ENCODE measurements around the gene IRF8.
A peak's percentile ranks its signal among the peaks of the same experiment; 100 is the strongest.

The IRF8 gene

GRCh38 chr16:85878407-85878806, 20.6 kb upstream of the IRF8 start:
- peaks cover 0 to 34% (median 0%) of the 10 kb centered on the region in 5 experiments for H3K27me3 ChIP-seq (replicated peaks in 2 of 5; ENCODE audit: control insufficient read depth in 4 of 5, insufficient read depth in 5 of 5, low read length in 4 of 5)
- H3K27ac ChIP-seq (ENCODE audit: insufficient read depth in 1 of 2, low read depth in 1 of 2, low read length in 2 of 2, poor library complexity in 1 of 2, severe bottlenecking in 2 of 2): no peak overlapping the region
- no peak for DNase-seq
- WGBS (ENCODE audit: insufficient coverage): 100% methylated on average over 3 of the region's 5 CpGs
- CTCF ChIA-PET: no interaction called here
- POLR2A ChIA-PET: no interaction called here
- H3K4me1 ChIP-seq (ENCODE audit: control extremely low read depth in 1 of 4, control insufficient read depth in 4 of 4, insufficient read depth in 4 of 4, low read length in 3 of 4): peaks cover 0 to 14% (median 0%) of the 10 kb centered on the region in 4 experiments
- peaks cover 0 to 3% (median 0%) of the 10 kb centered on the region in 5 experiments for H3K9me3 ChIP-seq (ENCODE audit: control extremely low read depth in 1 of 5, control insufficient read depth in 4 of 5, insufficient read depth in 2 of 5, low read depth in 1 of 5, low read length in 4 of 5)
- no peak overlapping the region for H3K4me3 ChIP-seq (ENCODE audit: control insufficient read depth in 1 of 7, extremely low read depth in 1 of 7, insufficient read depth in 4 of 7, low read depth in 2 of 7, low read length in 6 of 7)
- H3K36me3 ChIP-seq (ENCODE audit: control insufficient read depth in 4 of 4, insufficient read depth in 4 of 4, low read length in 3 of 4): no peaks in the 10 kb centered on the region

- Histone ChIP-seq H3K4me3 (ENCODE audit: control insufficient read depth in 1 of 7, extremely low read depth in 1 of 7, insufficient read depth in 4 of 7, low read depth in 2 of 7, low read length in 6 of 7) (no peak overlapping the region), H3K27me3 (replicated peaks in 2 of 5; ENCODE audit: control insufficient read depth in 4 of 5, insufficient read depth in 5 of 5, low read length in 4 of 5) (peaks cover 0 to 33% (median 0%) of the 10 kb centered on the region in 5 experiments), H3K4me1 (ENCODE audit: control extremely low read depth in 1 of 4, control insufficient read depth in 4 of 4, insufficient read depth in 4 of 4, low read length in 3 of 4) (peaks cover 0 to 14% (median 0%) of the 10 kb centered on the region in 4 experiments), H3K36me3 (ENCODE audit: control insufficient read depth in 4 of 4, insufficient read depth in 4 of 4, low read length in 3 of 4) (no peaks in the 10 kb centered on the region), H3K27ac (ENCODE audit: insufficient read depth in 1 of 2, low read depth in 1 of 2, low read length in 2 of 2, poor library complexity in 1 of 2, severe bottlenecking in 2 of 2) (no peak overlapping the region), H3K9me3 (ENCODE audit: control extremely low read depth in 1 of 5, control insufficient read depth in 4 of 5, insufficient read depth in 2 of 5, low read depth in 1 of 5, low read length in 4 of 5) (peaks cover 0 to 3% (median 0%) of the 10 kb centered on the region in 5 experiments)
- DNase-seq: no peak
- ChIA-PET POLR2A (no interaction called here), CTCF (no interaction called here)
- 17% methylated on average over 4 of the region's 5 CpGs for WGBS (ENCODE audit: insufficient coverage)
Measured at GRCh38 chr16:85878875-85879274, 20.1 kb upstream of the IRF8 start.

GRCh38 chr16:85879549-85879948, 19.4 kb upstream of the IRF8 start:
- peaks cover 0 to 14% (median 0%) of the 10 kb centered on the region in 4 experiments for H3K4me1 ChIP-seq (ENCODE audit: control extremely low read depth in 1 of 4, control insufficient read depth in 4 of 4, insufficient read depth in 4 of 4, low read length in 3 of 4)
- H3K4me3 ChIP-seq (ENCODE audit: control insufficient read depth in 1 of 7, extremely low read depth in 1 of 7, insufficient read depth in 4 of 7, low read depth in 2 of 7, low read length in 6 of 7): no peak overlapping the region
- DNase-seq: no peak
- H3K27me3 ChIP-seq (replicated peaks in 2 of 5; ENCODE audit: control insufficient read depth in 4 of 5, insufficient read depth in 5 of 5, low read length in 4 of 5): peaks cover 0 to 39% (median 0%) of the 10 kb centered on the region in 5 experiments
- H3K9me3 ChIP-seq (ENCODE audit: control extremely low read depth in 1 of 5, control insufficient read depth in 4 of 5, insufficient read depth in 2 of 5, low read depth in 1 of 5, low read length in 4 of 5): peaks cover 0 to 3% (median 0%) of the 10 kb centered on the region in 5 experiments
- POLR2A ChIA-PET: no interaction called here
- WGBS (ENCODE audit: insufficient coverage): 56% methylated on average over 3 of the region's 6 CpGs
- CTCF ChIA-PET: no interaction called here
- H3K27ac ChIP-seq (ENCODE audit: insufficient read depth in 1 of 2, low read depth in 1 of 2, low read length in 2 of 2, poor library complexity in 1 of 2, severe bottlenecking in 2 of 2): no peak overlapping the region
- no peaks in the 10 kb centered on the region for H3K36me3 ChIP-seq (ENCODE audit: control insufficient read depth in 4 of 4, insufficient read depth in 4 of 4, low read length in 3 of 4)

GRCh38 chr16:85879975-85880831, 18.8 kb upstream of the IRF8 start:
- H3K4me3 ChIP-seq (ENCODE audit: control insufficient read depth in 1 of 7, extremely low read depth in 1 of 7, insufficient read depth in 4 of 7, low read depth in 2 of 7, low read length in 6 of 7): no peak overlapping the region
- peaks cover 0 to 14% (median 0%) of the 10 kb centered on the region in 4 experiments for H3K4me1 ChIP-seq (ENCODE audit: control extremely low read depth in 1 of 4, control insufficient read depth in 4 of 4, insufficient read depth in 4 of 4, low read length in 3 of 4)
- peaks cover 0 to 45% (median 3%) of the 10 kb centered on the region in 5 experiments for H3K27me3 ChIP-seq (replicated peaks in 2 of 5; ENCODE audit: control insufficient read depth in 4 of 5, insufficient read depth in 5 of 5, low read length in 4 of 5)
- 94% methylated on average over 2 of the region's 3 CpGs for WGBS (ENCODE audit: insufficient coverage)
- H3K9me3 ChIP-seq (ENCODE audit: control extremely low read depth in 1 of 5, control insufficient read depth in 4 of 5, insufficient read depth in 2 of 5, low read depth in 1 of 5, low read length in 4 of 5): peaks cover 0 to 3% (median 0%) of the 10 kb centered on the region in 5 experiments
- POLR2A ChIA-PET: no interaction called here
- no peaks in the 10 kb centered on the region for H3K36me3 ChIP-seq (ENCODE audit: control insufficient read depth in 4 of 4, insufficient read depth in 4 of 4, low read length in 3 of 4)
- H3K27ac ChIP-seq (ENCODE audit: insufficient read depth in 1 of 2, low read depth in 1 of 2, low read length in 2 of 2, poor library complexity in 1 of 2, severe bottlenecking in 2 of 2): no peak overlapping the region
- CTCF ChIA-PET: no interaction called here
- DNase-seq: peak in 1 of 3 donors; percentile 45

- Histone ChIP-seq H3K27ac (ENCODE audit: insufficient read depth in 1 of 2, low read depth in 1 of 2, low read length in 2 of 2, poor library complexity in 1 of 2, severe bottlenecking in 2 of 2) (no peak overlapping the region), H3K36me3 (ENCODE audit: control insufficient read depth in 4 of 4, insufficient read depth in 4 of 4, low read length in 3 of 4) (no peaks in the 10 kb centered on the region), H3K4me3 (ENCODE audit: control insufficient read depth in 1 of 7, extremely low read depth in 1 of 7, insufficient read depth in 4 of 7, low read depth in 2 of 7, low read length in 6 of 7) (no peak overlapping the region), H3K27me3 (replicated peaks in 2 of 5; ENCODE audit: control insufficient read depth in 4 of 5, insufficient read depth in 5 of 5, low read length in 4 of 5) (peaks cover 0 to 45% (median 3%) of the 10 kb centered on the region in 5 experiments), H3K4me1 (ENCODE audit: control extremely low read depth in 1 of 4, control insufficient read depth in 4 of 4, insufficient read depth in 4 of 4, low read length in 3 of 4) (peaks cover 0 to 14% (median 0%) of the 10 kb centered on the region in 4 experiments), H3K9me3 (ENCODE audit: control extremely low read depth in 1 of 5, control insufficient read depth in 4 of 5, insufficient read depth in 2 of 5, low read depth in 1 of 5, low read length in 4 of 5) (peaks cover 0 to 3% (median 0%) of the 10 kb centered on the region in 5 experiments)
- CTCF ChIA-PET: no interaction called here
- DNase-seq: no peak
- POLR2A ChIA-PET: no interaction called here
- WGBS (ENCODE audit: insufficient coverage): 100% methylated on average over 3 of the region's 3 CpGs
Measured at GRCh38 chr16:85880861-85881260, 18.1 kb upstream of the IRF8 start.

GRCh38 chr16:85881436-85881835, 17.5 kb upstream of the IRF8 start:
- Histone ChIP-seq H3K9me3 (ENCODE audit: control extremely low read depth in 1 of 5, control insufficient read depth in 4 of 5, insufficient read depth in 2 of 5, low read depth in 1 of 5, low read length in 4 of 5) (peaks cover 0 to 3% (median 0%) of the 10 kb centered on the region in 5 experiments), H3K4me3 (ENCODE audit: control insufficient read depth in 1 of 7, extremely low read depth in 1 of 7, insufficient read depth in 4 of 7, low read depth in 2 of 7, low read length in 6 of 7) (no peak overlapping the region), H3K27ac (ENCODE audit: insufficient read depth in 1 of 2, low read depth in 1 of 2, low read length in 2 of 2, poor library complexity in 1 of 2, severe bottlenecking in 2 of 2) (no peak overlapping the region), H3K4me1 (ENCODE audit: control extremely low read depth in 1 of 4, control insufficient read depth in 4 of 4, insufficient read depth in 4 of 4, low read length in 3 of 4) (peaks cover 0 to 14% (median 0%) of the 10 kb centered on the region in 4 experiments), H3K27me3 (replicated peaks in 2 of 5; ENCODE audit: control insufficient read depth in 4 of 5, insufficient read depth in 5 of 5, low read length in 4 of 5) (peaks cover 0 to 45% (median 3%) of the 10 kb centered on the region in 5 experiments), H3K36me3 (ENCODE audit: control insufficient read depth in 4 of 4, insufficient read depth in 4 of 4, low read length in 3 of 4) (no peaks in the 10 kb centered on the region)
- WGBS (ENCODE audit: insufficient coverage): 67% methylated on average over 3 of the region's 3 CpGs
- no peak for DNase-seq
- ChIA-PET CTCF (no interaction called here), POLR2A (no interaction called here)

GRCh38 chr16:85882181-85882810, 16.7 kb upstream of the IRF8 start:
- POLR2A ChIA-PET: no interaction called here
- no peak overlapping the region for H3K4me3 ChIP-seq (ENCODE audit: control insufficient read depth in 1 of 7, extremely low read depth in 1 of 7, insufficient read depth in 4 of 7, low read depth in 2 of 7, low read length in 6 of 7)
- H3K27ac ChIP-seq (ENCODE audit: insufficient read depth in 1 of 2, low read depth in 1 of 2, low read length in 2 of 2, poor library complexity in 1 of 2, severe bottlenecking in 2 of 2): no peak overlapping the region
- no peak for DNase-seq
- peaks cover 0 to 14% (median 0%) of the 10 kb centered on the region in 4 experiments for H3K4me1 ChIP-seq (ENCODE audit: control extremely low read depth in 1 of 4, control insufficient read depth in 4 of 4, insufficient read depth in 4 of 4, low read length in 3 of 4)
- 56% methylated on average over 3 of the region's 4 CpGs for WGBS (ENCODE audit: insufficient coverage)
- CTCF ChIA-PET: no interaction called here
- H3K36me3 ChIP-seq (ENCODE audit: control insufficient read depth in 4 of 4, insufficient read depth in 4 of 4, low read length in 3 of 4): no peaks in the 10 kb centered on the region
- H3K27me3 ChIP-seq (replicated peaks in 2 of 5; ENCODE audit: control insufficient read depth in 4 of 5, insufficient read depth in 5 of 5, low read length in 4 of 5): peaks cover 0 to 53% (median 3%) of the 10 kb centered on the region in 5 experiments
- peaks cover 0 to 3% (median 0%) of the 10 kb centered on the region in 5 experiments for H3K9me3 ChIP-seq (ENCODE audit: control extremely low read depth in 1 of 5, control insufficient read depth in 4 of 5, insufficient read depth in 2 of 5, low read depth in 1 of 5, low read length in 4 of 5)

Measured in common myeloid progenitor, CD34-positive (primary cell).